Keratinocyte (primary cell): ENCODE results near the gene SYT2.

Source experiments
- CTCF ChIP-seq, 3 experiments: IDR thresholded peaks in 1 of 3; conservative IDR thresholded peaks in 1 of 3; optimal IDR thresholded peaks in 1 of 3; 2 replicates in 2 of 3; 3 replicates in 1 of 3; pipeline versions ENCODE3 to v1.5.1; 2011; ENCODE audit warnings: low read length in 3 of 3, mild to moderate bottlenecking in 3 of 3, moderate library complexity in 2 of 3, control low read depth in 1 of 3, inconsistent platforms in 1 of 3; ENCODE audit not compliant: insufficient read depth in 2 of 3; ENCODE audit errors: extremely low read depth in 1 of 3
- EZH2 ChIP-seq: IDR thresholded peaks from one replicate; pipeline ENCODE4 v1.6.1; 2012; ENCODE audit warnings: inconsistent platforms, mild to moderate bottlenecking, low read length, moderate library complexity

GRCh38 chr1:202580619-202581018 lies 129.6 kb downstream of the SYT2 start:
- no peak for TF ChIP-seq CTCF (optimal IDR thresholded peaks at IDR 0.05 in 1 of 3, IDR thresholded peaks at IDR 0.05 in 1 of 3, conservative IDR thresholded peaks at IDR 0.05 in 1 of 3; ENCODE audit: extremely low read depth in 1 of 3, insufficient read depth in 2 of 3, low read length in 3 of 3)
- TF ChIP-seq EZH2: no peak
